HCT116 (cell line): ENCODE results near the gene STC2. TPM values are rescaled to one million over a fixed set of nuclear protein-coding genes. Genes with fewer than 3 reads are reported as not detected.

Experiments used
- ATAC-seq: fragments of 200-7000 bp; cut with Tn5 transposase; 2 replicates; pipeline ENCODE4 v1.9.1; 2020; ENCODE audit warnings: mild to moderate bottlenecking, moderate library complexity
- BruUV-seq: library from RNA; stranded (reverse); fragments of 400-500 nt; replicated peaks from 2 replicates; lab custom pipeline; 2021; lab: Mats Ljungman, UMichigan
- CTCF ChIA-PET: fragments of 300-600 bp; sonication (Branson Sonifier 250); formaldehyde crosslinking; loops from one replicate; lab custom pipeline; 2021; ENCODE audit warnings: antibody characterized with exemption; lab: Charles Lee
- POLR2A ChIA-PET: fragments of 300-600, 350-600 bp; sonication (Branson Sonifier 250); formaldehyde crosslinking; loops from one replicate; lab custom pipeline; 2021; ENCODE audit warnings: antibody characterized with exemption; lab: Charles Lee
- RAD21 ChIA-PET, 2 experiments: fragments of 300-600 bp; sonication (Branson Sonifier 250); formaldehyde crosslinking; loops; one replicate each; lab custom pipeline; 2023; ENCODE audit warnings: low total read pairs in 2 of 2; ENCODE audit not compliant: uncharacterized antibody in 2 of 2, unreplicated experiment in 2 of 2, low non-redundant PET in 1 of 2; lab: Charles Lee
- DNase-seq: peaks from one replicate; pipeline ENCODE4 v3.0.0-alpha.2; 2010; ENCODE audit warnings: low read depth, low spot score
- H2AFZ ChIP-seq: fragments of 200-600 bp; shearing (Covaris generic), sonication (generic); 2 replicates; pipeline ENCODE4 v1.6.1; 2017; ENCODE audit warnings: low read depth, mixed run types, mixed read lengths, antibody characterized with exemption, low read length; ENCODE audit not compliant: poor library complexity, severe bottlenecking
- H3K27ac ChIP-seq: 2 replicates; pipeline ENCODE4 v1.5.1; 2012; ENCODE audit warnings: low read depth, low read length
- H3K27me3 ChIP-seq: fragments of 200-600 bp; sonication (generic); 2 replicates; pipeline ENCODE4 v1.6.1; 2016; ENCODE audit warnings: mixed run types, low read length, mixed read lengths; ENCODE audit not compliant: insufficient read depth
- H3K36me3 ChIP-seq, 2 experiments: fragments of 200-500 bp in 1 of 2; fragments of 200-600 bp in 1 of 2; sonication (Bioruptor generic) in 1 of 2; sonication (generic) in 1 of 2; 2 replicates each; pipeline versions ENCODE4 v1.5.1 to v1.6.1; 2014 to 2016; ENCODE audit warnings: low read length in 2 of 2, inconsistent platforms in 1 of 2, mixed read lengths in 1 of 2, mixed run types in 1 of 2; ENCODE audit not compliant: insufficient read depth in 2 of 2, control insufficient read depth in 1 of 2
- H3K4me1 ChIP-seq, 2 experiments: fragments of 200-600 bp in 1 of 2; sonication (generic) in 1 of 2; 2 replicates each; pipeline versions ENCODE4 v1.5.1 to v1.6.1; 2012 to 2017; ENCODE audit warnings: low read length in 2 of 2, inconsistent platforms in 1 of 2, mild to moderate bottlenecking in 1 of 2, mixed read lengths in 1 of 2, mixed run types in 1 of 2, moderate library complexity in 1 of 2; ENCODE audit not compliant: insufficient read depth in 2 of 2, control insufficient read depth in 1 of 2
- H3K4me2 ChIP-seq: fragments of 200-600 bp; sonication (generic); 2 replicates; pipeline ENCODE4 v1.6.1; 2017; ENCODE audit warnings: mixed run types, low read length, mixed read lengths
- H3K4me3 ChIP-seq, 2 experiments: fragments of 200-600 bp in 1 of 2; sonication (generic) in 1 of 2; replicated peaks in 1 of 2; 2 replicates each; pipeline ENCODE4 v1.5.1; 2011 to 2016; ENCODE audit warnings: low read length in 2 of 2, control low read depth in 1 of 2, low read depth in 1 of 2, mild to moderate bottlenecking in 1 of 2, mixed read lengths in 1 of 2, mixed run types in 1 of 2
- H3K79me2 ChIP-seq: fragments of 200-600 bp; sonication (generic); 2 replicates; pipeline ENCODE4 v1.6.1; 2017; ENCODE audit warnings: mild to moderate bottlenecking, mixed run types, low read length, moderate library complexity, mixed read lengths; ENCODE audit not compliant: insufficient read depth
- H3K9ac ChIP-seq: fragments of 200-600 bp; sonication (generic); 2 replicates; pipeline ENCODE4 v1.6.1; 2016; ENCODE audit warnings: low read length, mixed read lengths
- H3K9me2 ChIP-seq: fragments of 200-600 bp; sonication (generic), shearing (Covaris generic); 2 replicates; pipeline ENCODE4 v1.6.1; 2017; ENCODE audit warnings: mixed run types, mild to moderate bottlenecking, moderate library complexity; ENCODE audit not compliant: insufficient read depth
- H3K9me3 ChIP-seq, 2 experiments: fragments of 200-500 bp in 1 of 2; fragments of 200-600 bp in 1 of 2; sonication (Bioruptor generic) in 1 of 2; sonication (generic) in 1 of 2; 2 replicates each; pipeline ENCODE4 v1.6.1; 2014 to 2017; ENCODE audit warnings: low read length in 2 of 2, mixed read lengths in 2 of 2, inconsistent platforms in 1 of 2, low read depth in 1 of 2, mild to moderate bottlenecking in 1 of 2, mixed run types in 1 of 2, moderate library complexity in 1 of 2; ENCODE audit not compliant: control insufficient read depth in 1 of 2, insufficient read depth in 1 of 2
- H4K20me1 ChIP-seq: fragments of 200-600 bp; sonication (generic), shearing (Covaris generic); 2 replicates; pipeline ENCODE4 v1.6.1; 2017; ENCODE audit warnings: mixed run types, mild to moderate bottlenecking, moderate library complexity; ENCODE audit not compliant: insufficient read depth
- CBX3 ChIP-seq: IDR thresholded peaks from 2 replicates; pipeline ENCODE4 v1.6.1; 2012; ENCODE audit warnings: low read depth
- EGR1 ChIP-seq: IDR thresholded peaks from 2 replicates; pipeline ENCODE4 v1.6.1; 2012; ENCODE audit warnings: low read depth
- POLR2A ChIP-seq: IDR thresholded peaks from 2 replicates; pipeline ENCODE4 v1.7.0; 2011; ENCODE audit warnings: borderline replicate concordance; ENCODE audit not compliant: insufficient read depth, insufficient read length; ENCODE audit errors: extremely low read depth
- TCF7L2 ChIP-seq: IDR thresholded peaks from 2 replicates; pipeline ENCODE4 v1.7.0; 2011; ENCODE audit warnings: borderline replicate concordance, inconsistent platforms; ENCODE audit not compliant: insufficient read depth, insufficient read length; ENCODE audit errors: extremely low read depth
- ZFX ChIP-seq: fragments of 450-650 bp; IDR thresholded peaks from 2 replicates; pipeline ENCODE4 v1.6.1; 2017
- intact Hi-C: fragments of 100-400 bp; cut with micrococcal nuclease; formaldehyde crosslinking; loops from 2 replicates; pipeline ENCODE4 v1.10.0; 2022
- total RNA-seq: library from RNA; stranded (reverse); gene quantifications from one replicate; pipeline ENCODE4 v1.2.1, GENCODE V29; 2021; ENCODE audit not compliant: unreplicated experiment
- TF ChIP-seq, protein P1 (sequence below): IDR thresholded peaks from 2 replicates; pipeline ENCODE4 v1.6.1; 2012; ENCODE audit warnings: low read depth
- TF ChIP-seq, protein P2 (sequence below): IDR thresholded peaks from 2 replicates; pipeline ENCODE4 v1.6.1; 2012

STC2 gene
- total RNA-seq, 1 experiment from 2014 or later = 97.3 TPM

GRCh38 chr5:173283318-173284288 is 44.6 kb downstream of the STC2 start (continued):
- TF ChIP-seq, protein P1, sequence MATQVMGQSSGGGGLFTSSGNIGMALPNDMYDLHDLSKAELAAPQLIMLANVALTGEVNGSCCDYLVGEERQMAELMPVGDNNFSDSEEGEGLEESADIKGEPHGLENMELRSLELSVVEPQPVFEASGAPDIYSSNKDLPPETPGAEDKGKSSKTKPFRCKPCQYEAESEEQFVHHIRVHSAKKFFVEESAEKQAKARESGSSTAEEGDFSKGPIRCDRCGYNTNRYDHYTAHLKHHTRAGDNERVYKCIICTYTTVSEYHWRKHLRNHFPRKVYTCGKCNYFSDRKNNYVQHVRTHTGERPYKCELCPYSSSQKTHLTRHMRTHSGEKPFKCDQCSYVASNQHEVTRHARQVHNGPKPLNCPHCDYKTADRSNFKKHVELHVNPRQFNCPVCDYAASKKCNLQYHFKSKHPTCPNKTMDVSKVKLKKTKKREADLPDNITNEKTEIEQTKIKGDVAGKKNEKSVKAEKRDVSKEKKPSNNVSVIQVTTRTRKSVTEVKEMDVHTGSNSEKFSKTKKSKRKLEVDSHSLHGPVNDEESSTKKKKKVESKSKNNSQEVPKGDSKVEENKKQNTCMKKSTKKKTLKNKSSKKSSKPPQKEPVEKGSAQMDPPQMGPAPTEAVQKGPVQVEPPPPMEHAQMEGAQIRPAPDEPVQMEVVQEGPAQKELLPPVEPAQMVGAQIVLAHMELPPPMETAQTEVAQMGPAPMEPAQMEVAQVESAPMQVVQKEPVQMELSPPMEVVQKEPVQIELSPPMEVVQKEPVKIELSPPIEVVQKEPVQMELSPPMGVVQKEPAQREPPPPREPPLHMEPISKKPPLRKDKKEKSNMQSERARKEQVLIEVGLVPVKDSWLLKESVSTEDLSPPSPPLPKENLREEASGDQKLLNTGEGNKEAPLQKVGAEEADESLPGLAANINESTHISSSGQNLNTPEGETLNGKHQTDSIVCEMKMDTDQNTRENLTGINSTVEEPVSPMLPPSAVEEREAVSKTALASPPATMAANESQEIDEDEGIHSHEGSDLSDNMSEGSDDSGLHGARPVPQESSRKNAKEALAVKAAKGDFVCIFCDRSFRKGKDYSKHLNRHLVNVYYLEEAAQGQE = no peak
- TF ChIP-seq, all 23 proteins: peak for 8

GRCh38 chr5:173282916-173283315 is 45.3 kb downstream of the STC2 start:
- CTCF ChIA-PET = interaction anchor here (1.5 kb wide), 1 partner anchor 304 kb away, joined by 4 read pairs; no protein-coding TSS in a partner anchor
- H3K4me2 ChIP-seq = peak overlapping the region; percentile 53; the same call in 1 of the 2 replicates
- BruUV-seq = no TSS peak

More at GRCh38 chr5:173282916-173283315, 45.3 kb downstream of the STC2 start:
- Histone ChIP-seq H4K20me1 (no peaks in the 10 kb centered on the region), H3K27me3 (no peaks in the 10 kb centered on the region), H3K27ac (no peak overlapping the region), H3K79me2 (no peaks in the 10 kb centered on the region), H3K36me3 (no peaks in the 10 kb centered on the region), H3K4me1 (peaks cover 8 to 13% of the 10 kb centered on the region in 2 experiments), H3K4me3 (no peak overlapping the region), H3K9me3 (no peaks in the 10 kb centered on the region), H2AFZ (no peak overlapping the region), H3K9me2 (no peaks in the 10 kb centered on the region), H3K9ac (no peak overlapping the region)
- DNase-seq (no peak), ATAC-seq (no peak)
- ChIA-PET POLR2A (no interaction called here), RAD21 (no interaction called here)
- intact Hi-C loops = loop anchor here (1.0 to 2.0 kb wide), 3 partner anchors 117 to 576 kb away; no protein-coding TSS in a partner anchor
- TF ChIP-seq, protein P2, sequence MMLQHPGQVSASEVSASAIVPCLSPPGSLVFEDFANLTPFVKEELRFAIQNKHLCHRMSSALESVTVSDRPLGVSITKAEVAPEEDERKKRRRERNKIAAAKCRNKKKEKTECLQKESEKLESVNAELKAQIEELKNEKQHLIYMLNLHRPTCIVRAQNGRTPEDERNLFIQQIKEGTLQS = no peak
- TF ChIP-seq POLR2A = no peak
- no peak for TF ChIP-seq TCF7L2
- TF ChIP-seq CBX3 = no peak
- no peak for TF ChIP-seq EGR1
- no peak for TF ChIP-seq ZFX
